Activated CD4-positive, alpha-beta T cell treated with anti-CD3 and anti-CD28 coated beads, Interleukin-2, amount 10 ng/mL, durations not matched to agents 7 days and 5 days (primary cell): ENCODE data around the gene DOCK11. TPM values are rescaled to one million over a fixed set of nuclear protein-coding genes. Genes with fewer than 3 reads are reported as not detected.
"Not testable (repeated sequence)": the region's sequence is repeated elsewhere in the genome, so short reads cannot be mapped to it uniquely, and the experiment has no call there.

ENCODE experiments used
- CTCF ChIA-PET: fragments of 350-600 bp; sonication (Branson Sonifier 250); formaldehyde crosslinking; loops from one replicate; lab custom pipeline; 2021; ENCODE audit warnings: antibody characterized with exemption; lab: Charles Lee
- POLR2A ChIA-PET: fragments of 350-600 bp; sonication (Branson Sonifier 250); formaldehyde crosslinking; loops from one replicate; lab custom pipeline; 2021; ENCODE audit warnings: antibody characterized with exemption; lab: Charles Lee
- DNase-seq: peaks from one replicate; pipeline ENCODE4 v3.0.0-alpha.2; 2020
- H3K27ac Mint-ChIP-seq: one replicate; pipeline ENCODE4 v1.8.0; 2021; ENCODE audit warnings: mild to moderate bottlenecking, moderate library complexity, mixed read lengths
- H3K27me3 Mint-ChIP-seq: one replicate; pipeline ENCODE4 v1.8.0; 2021; ENCODE audit warnings: mixed read lengths
- H3K36me3 Mint-ChIP-seq: one replicate; pipeline ENCODE4 v1.8.0; 2021; ENCODE audit warnings: low read depth, mixed read lengths
- H3K4me1 Mint-ChIP-seq: one replicate; pipeline ENCODE4 v1.8.0; 2021; ENCODE audit warnings: mixed read lengths
- H3K4me3 Mint-ChIP-seq: one replicate; pipeline ENCODE4 v1.8.0; 2021; ENCODE audit warnings: mild to moderate bottlenecking, moderate library complexity, mixed read lengths
- H3K9me3 Mint-ChIP-seq: one replicate; pipeline ENCODE4 v1.8.0; 2021; ENCODE audit warnings: mixed read lengths
- total RNA-seq, 2 experiments: library from RNA; stranded (reverse); gene quantifications; one replicate each; pipeline ENCODE4 v1.2.3, GENCODE V29; 2021

DOCK11 gene
- total RNA-seq, 2 experiments from 2014 or later, result 76.6 to 77.8 TPM

DNA sequence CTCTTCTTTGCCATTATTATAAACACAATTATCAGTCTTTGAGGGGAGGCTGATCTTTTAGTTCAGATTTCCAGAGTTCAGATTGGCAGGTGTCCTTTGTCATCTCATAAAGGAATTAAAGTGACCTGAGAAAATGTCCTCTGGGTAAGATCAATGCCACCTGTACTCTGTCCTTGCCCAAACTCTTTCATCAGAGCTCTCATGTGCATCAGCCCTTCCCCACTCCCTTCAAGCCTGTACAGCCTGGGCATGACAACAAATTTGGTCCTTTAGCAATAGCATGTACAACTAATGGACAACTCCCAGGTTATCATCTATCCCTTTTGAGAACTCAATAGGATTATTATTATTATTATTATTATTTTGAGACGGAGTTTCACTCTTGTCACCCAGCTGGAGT lies 8.9 kb upstream of the DOCK11 start:
- H3K36me3 Mint-ChIP-seq, CTCF ChIA-PET, H3K4me3 Mint-ChIP-seq, H3K9me3 Mint-ChIP-seq, H3K27me3 Mint-ChIP-seq, H3K4me1 Mint-ChIP-seq, DNase-seq, H3K27ac Mint-ChIP-seq, POLR2A ChIA-PET: not testable (repeated sequence)

DNA sequence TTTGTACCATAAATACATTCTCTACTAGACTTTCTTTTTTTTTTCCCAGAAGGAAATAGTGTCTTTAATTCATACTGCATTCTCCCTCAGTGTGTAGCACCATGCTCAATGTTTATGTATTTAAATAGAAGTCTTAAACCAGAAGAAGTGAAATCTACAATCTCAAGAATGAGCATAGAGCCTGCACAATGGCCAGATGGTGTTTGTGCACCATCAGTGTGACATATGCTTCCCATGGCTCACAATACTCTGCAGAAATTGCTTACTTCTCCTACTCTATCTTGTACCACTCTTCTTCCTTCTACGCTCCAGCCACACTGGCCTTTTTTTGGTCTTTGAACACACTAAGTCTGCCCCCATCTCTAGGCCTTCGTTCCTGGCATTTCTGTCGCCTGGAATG lies 2.6 kb upstream of the DOCK11 start:
- peaks cover 14% of the 10 kb centered on the region for H3K36me3 Mint-ChIP-seq
- H3K27ac Mint-ChIP-seq, result no peak overlapping the region
- H3K4me1 Mint-ChIP-seq, result peaks cover 19% of the 10 kb centered on the region
- H3K9me3 Mint-ChIP-seq, result no peaks in the 10 kb centered on the region
- no peaks in the 10 kb centered on the region for H3K27me3 Mint-ChIP-seq
- POLR2A ChIA-PET, result no interaction called here
- CTCF ChIA-PET, result no interaction called here
- no peak for DNase-seq
- no peak overlapping the region for H3K4me3 Mint-ChIP-seq

DNA sequence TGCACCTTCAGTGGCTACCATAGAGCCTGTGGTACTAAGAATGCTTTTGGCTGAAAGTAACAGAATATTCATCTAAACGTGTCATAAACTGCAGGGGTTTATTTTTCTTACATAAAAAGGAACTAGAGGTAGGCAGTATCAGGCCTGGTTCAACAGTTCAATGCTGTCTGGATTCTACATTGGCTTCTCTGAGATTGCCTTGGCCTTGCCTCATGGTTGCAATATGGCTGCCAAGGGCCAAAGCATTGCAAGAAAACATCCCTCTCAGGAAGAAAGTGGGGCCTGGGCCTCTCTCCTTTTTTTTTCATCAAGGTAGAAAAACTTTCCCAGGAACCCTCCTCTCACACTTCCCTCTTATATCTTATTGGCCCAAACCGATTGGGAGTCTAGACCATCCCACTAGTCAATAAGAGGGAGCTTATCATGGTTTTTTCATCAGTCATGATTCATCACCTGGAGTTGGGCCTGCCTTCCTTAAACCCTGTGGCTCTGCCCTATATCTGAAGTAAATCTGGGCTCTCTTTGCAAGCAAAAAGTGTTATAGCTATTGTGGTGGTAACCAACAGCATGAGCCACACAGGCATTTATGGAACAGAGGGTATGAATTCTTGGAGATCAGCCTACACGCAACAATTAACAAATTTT lies 1.8 kb upstream of the DOCK11 start:
- Mint-ChIP-seq H3K36me3 (peaks cover 14% of the 10 kb centered on the region), H3K9me3 (no peaks in the 10 kb centered on the region), H3K4me3 (no peak overlapping the region), H3K27ac (no peak overlapping the region), H3K27me3 (no peaks in the 10 kb centered on the region), H3K4me1 (peaks cover 24% of the 10 kb centered on the region)
- CTCF ChIA-PET, result interaction anchor here (0.6 kb wide), 1 partner anchor 38 kb away, joined by 3 read pairs; no protein-coding TSS in a partner anchor
- DNase-seq, result no peak
- POLR2A ChIA-PET, result no interaction called here

DNA sequence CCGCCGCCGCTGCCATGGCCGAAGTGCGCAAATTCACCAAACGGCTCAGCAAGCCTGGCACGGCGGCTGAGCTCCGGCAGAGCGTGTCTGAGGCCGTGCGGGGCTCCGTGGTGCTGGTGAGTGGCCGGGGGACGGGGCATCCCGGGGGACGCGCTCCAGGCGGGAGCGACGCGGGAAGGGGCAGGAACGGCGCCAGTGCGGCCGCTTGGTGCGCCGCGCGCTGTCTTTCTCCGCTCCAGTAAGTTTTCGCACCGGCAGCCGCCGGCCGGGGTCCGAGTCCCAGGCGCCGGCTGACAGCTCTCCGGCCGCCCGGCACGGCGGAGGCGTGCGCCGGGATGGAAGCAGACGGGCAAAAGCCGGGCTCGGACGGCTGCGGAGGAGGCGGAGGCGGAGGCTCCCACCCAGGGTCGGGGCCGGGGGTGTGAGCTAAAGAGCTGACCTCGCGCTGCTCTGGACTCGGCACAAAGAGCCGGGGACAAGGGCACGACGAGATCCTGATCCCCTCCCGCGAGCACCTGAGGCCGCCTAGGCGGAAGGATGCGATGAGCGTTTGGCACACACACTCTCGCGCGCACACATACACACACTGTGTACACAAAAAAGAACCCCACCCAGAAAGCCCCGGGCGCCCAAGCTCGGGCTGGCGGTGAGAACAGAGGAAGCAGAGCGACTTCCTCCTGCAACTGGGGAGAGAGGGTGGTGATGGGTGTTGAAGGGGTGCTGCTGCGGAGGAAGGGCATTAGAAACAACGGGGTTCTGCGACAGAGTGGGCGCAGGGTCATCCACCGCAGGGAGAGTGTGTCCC lies 545 bp downstream of the DOCK11 start:
- Mint-ChIP-seq H3K27ac (peak overlapping the region; percentile 100), H3K4me3 (peak overlapping the region; percentile 98), H3K27me3 (no peaks in the 10 kb centered on the region), H3K9me3 (no peaks in the 10 kb centered on the region), H3K4me1 (peaks cover 33% of the 10 kb centered on the region), H3K36me3 (peaks cover 22% of the 10 kb centered on the region)
- CTCF ChIA-PET, result interaction anchor here (1.0 to 1.5 kb wide), 5 partner anchors 26 to 105 kb away, joined by 3 to 4 read pairs (median 3); no protein-coding TSS in a partner anchor
- DNase-seq, result peak; percentile 86
- POLR2A ChIA-PET, result interaction anchor here (0.6 to 1.9 kb wide), 3 partner anchors 26 to 40 kb away, joined by 3 to 6 read pairs (median 3); no protein-coding TSS in a partner anchor

- ChIA-PET POLR2A (interaction anchor here (0.6 to 1.9 kb wide), 2 partner anchors 32 to 39 kb away, joined by 3 to 6 read pairs; no protein-coding TSS in a partner anchor), CTCF (interaction anchor here (1.0 to 1.5 kb wide), 4 partner anchors 26 to 105 kb away, joined by 3 to 4 read pairs (median 3); no protein-coding TSS in a partner anchor)
- Mint-ChIP-seq H3K36me3 (peaks cover 22% of the 10 kb centered on the region), H3K27me3 (no peaks in the 10 kb centered on the region), H3K4me1 (peaks cover 34% of the 10 kb centered on the region), H3K4me3 (peak overlapping the region; percentile 98), H3K27ac (peak overlapping the region; percentile 100), H3K9me3 (no peaks in the 10 kb centered on the region)
- DNase-seq, result no peak
Measured at GRCh38 chrX:118496763-118497079, 1.1 kb downstream of the DOCK11 start.

- DNase-seq, result peak; percentile 48
Measured at GRCh38 chrX:118497180-118497818, 1.7 kb downstream of the DOCK11 start.

DNA sequence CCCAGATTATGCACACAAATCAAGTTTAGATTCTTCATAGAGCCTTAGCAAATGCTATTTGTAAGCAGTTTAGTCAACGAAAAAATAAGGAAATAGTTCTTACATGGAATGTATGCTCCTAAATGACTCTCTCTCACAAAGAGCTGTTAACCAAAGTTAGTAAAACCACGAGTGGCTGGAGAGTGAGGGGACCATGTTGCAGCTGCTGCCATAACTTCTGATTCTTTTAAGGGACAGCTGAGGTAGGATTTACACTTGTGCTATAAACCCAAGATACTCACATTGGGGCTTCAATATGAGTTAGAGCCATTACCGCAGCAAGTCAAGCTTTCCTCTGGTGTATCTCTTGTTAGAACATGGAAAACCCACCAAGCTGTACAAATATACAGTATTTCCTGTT lies 2.7 kb downstream of the DOCK11 start:
- no peak for DNase-seq
- ChIA-PET POLR2A (no interaction called here), CTCF (interaction anchor here (0.7 to 1.6 kb wide), 2 partner anchors 27 to 271 kb away, joined by 3 read pairs; no protein-coding TSS in a partner anchor)
- Mint-ChIP-seq H3K9me3 (no peaks in the 10 kb centered on the region), H3K4me1 (peaks cover 48% of the 10 kb centered on the region), H3K27me3 (no peaks in the 10 kb centered on the region), H3K27ac (peak overlapping the region; percentile 100), H3K36me3 (peaks cover 35% of the 10 kb centered on the region), H3K4me3 (peak overlapping the region; percentile 98)

More at GRCh38 chrX:118497180-118497818, 1.7 kb downstream of the DOCK11 start:
- CTCF ChIA-PET, result interaction anchor here (1.0 to 1.6 kb wide), 5 partner anchors 25 to 104 kb away, joined by 3 to 4 read pairs (median 3); no protein-coding TSS in a partner anchor
- no peaks in the 10 kb centered on the region for H3K27me3 Mint-ChIP-seq
- peaks cover 27% of the 10 kb centered on the region for H3K36me3 Mint-ChIP-seq
- H3K4me3 Mint-ChIP-seq, result peak overlapping the region; percentile 98
- peaks cover 40% of the 10 kb centered on the region for H3K4me1 Mint-ChIP-seq
- POLR2A ChIA-PET, result interaction anchor here (0.6 kb wide), 1 partner anchor 39 kb away, joined by 3 read pairs; no protein-coding TSS in a partner anchor
- H3K9me3 Mint-ChIP-seq, result no peaks in the 10 kb centered on the region
- peak overlapping the region; percentile 100 for H3K27ac Mint-ChIP-seq

DNA sequence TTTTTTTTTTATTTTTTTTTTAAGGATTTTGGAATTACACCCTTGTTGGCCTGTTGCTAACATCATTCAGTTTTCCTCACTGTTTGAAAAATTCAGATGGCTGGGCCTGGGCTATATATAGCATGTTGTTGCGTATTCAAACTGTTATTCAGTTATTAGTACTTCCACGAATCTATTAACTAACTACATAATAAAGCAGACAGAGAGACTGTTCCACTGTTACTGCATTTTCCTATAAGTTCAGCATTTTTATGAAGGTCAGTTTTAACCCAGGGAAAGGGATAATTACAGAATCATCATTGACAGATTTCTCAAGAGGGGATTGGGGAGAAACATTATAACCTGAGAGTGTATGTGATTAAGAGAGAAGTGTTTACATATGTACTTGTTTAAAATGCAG lies 3.1 kb downstream of the DOCK11 start:
- Mint-ChIP-seq H3K4me1 (peaks cover 52% of the 10 kb centered on the region), H3K4me3 (peak overlapping the region; percentile 43), H3K36me3 (peaks cover 37% of the 10 kb centered on the region), H3K27me3 (no peaks in the 10 kb centered on the region), H3K27ac (no peak overlapping the region), H3K9me3 (no peaks in the 10 kb centered on the region)
- no peak for DNase-seq
- POLR2A ChIA-PET, result no interaction called here
- CTCF ChIA-PET, result interaction anchor here (0.7 to 1.6 kb wide), 3 partner anchors 10 to 271 kb away, joined by 3 read pairs; no protein-coding TSS in a partner anchor

DNA sequence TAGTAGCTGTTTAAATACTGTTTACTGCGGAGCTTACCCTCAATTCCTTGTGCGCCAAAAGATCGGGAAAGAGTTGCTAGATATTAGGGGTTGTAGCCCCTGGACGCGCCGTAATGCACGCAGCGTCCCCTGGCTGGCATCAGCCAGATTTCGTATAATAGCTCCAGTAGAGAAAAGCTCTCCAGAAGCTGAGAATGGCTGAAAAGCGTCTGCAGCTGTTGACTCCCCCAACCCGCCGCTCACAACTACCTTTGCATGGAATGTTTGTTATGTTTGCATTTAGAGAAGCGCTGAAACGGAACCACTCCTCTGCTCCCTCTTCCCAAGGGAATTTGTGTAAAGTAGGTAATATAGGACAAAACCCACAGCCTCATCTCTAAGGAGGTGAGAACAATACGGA lies 3.7 kb downstream of the DOCK11 start:
- Mint-ChIP-seq H3K36me3 (peaks cover 38% of the 10 kb centered on the region), H3K4me3 (peak overlapping the region; percentile 22), H3K27ac (no peak overlapping the region), H3K4me1 (peaks cover 54% of the 10 kb centered on the region), H3K27me3 (no peaks in the 10 kb centered on the region), H3K9me3 (no peaks in the 10 kb centered on the region)
- CTCF ChIA-PET, result interaction anchor here (1.0 to 2.5 kb wide), 3 partner anchors 10 to 31 kb away, joined by 3 to 6 read pairs (median 3); no protein-coding TSS in a partner anchor
- DNase-seq, result no peak
- POLR2A ChIA-PET, result no interaction called here

GRCh38 chrX:118502161-118502789 lies 6.7 kb downstream of the DOCK11 start:
- H3K27ac Mint-ChIP-seq, result peak overlapping the region; percentile 84
- CTCF ChIA-PET, result no interaction called here
- peaks cover 55% of the 10 kb centered on the region for H3K4me1 Mint-ChIP-seq
- H3K36me3 Mint-ChIP-seq, result peaks cover 36% of the 10 kb centered on the region
- H3K4me3 Mint-ChIP-seq, result peak overlapping the region; percentile 70
- DNase-seq, result no peak
- POLR2A ChIA-PET, result no interaction called here
- no peaks in the 10 kb centered on the region for H3K9me3 Mint-ChIP-seq
- H3K27me3 Mint-ChIP-seq, result no peaks in the 10 kb centered on the region

DNA sequence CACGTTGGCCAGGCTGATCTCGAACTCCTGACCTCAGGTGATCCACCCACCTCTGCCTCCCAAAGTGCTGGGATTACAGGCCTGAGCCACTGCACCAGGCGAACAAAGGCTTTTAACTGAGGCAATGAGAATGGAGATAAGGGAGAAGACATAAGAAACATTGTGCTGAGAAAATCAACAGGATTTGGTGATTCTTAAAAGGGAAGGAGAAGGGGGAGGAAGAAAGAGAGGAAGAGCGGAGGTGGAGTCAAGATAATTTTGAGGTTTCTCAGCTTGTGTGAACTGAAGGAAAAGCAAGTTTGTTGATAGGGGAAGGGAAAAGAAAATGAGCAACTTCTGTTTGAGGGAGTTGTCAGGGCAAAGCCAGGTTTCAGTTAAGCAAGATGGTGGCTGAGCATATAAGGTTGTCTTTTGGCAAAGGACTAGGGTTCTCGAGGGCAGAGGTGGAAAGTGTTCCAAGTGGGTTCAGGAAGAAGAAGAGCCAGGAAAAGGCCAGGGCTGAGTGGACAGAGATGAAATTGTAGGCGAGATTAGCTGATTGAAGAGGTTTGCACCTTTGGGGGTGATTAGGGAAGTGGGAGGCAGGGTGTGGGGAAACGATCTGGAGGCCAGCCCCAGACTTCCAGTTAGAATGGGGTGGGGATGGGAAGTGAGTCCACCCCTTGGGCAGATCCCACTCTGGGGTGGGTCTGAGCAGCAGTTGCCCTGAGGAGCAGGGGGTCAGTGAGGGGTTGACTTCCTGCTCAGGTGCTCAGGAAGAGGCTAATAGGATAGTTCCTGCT lies 7.8 kb downstream of the DOCK11 start:
- Mint-ChIP-seq H3K27me3 (no peaks in the 10 kb centered on the region), H3K36me3 (peaks cover 30% of the 10 kb centered on the region), H3K4me1 (peaks cover 48% of the 10 kb centered on the region), H3K9me3 (no peaks in the 10 kb centered on the region), H3K4me3 (peak overlapping the region; percentile 70), H3K27ac (peak overlapping the region; percentile 84)
- ChIA-PET POLR2A (no interaction called here), CTCF (no interaction called here)
- no peak for DNase-seq
